Measurements from ENCODE around the gene MAGI1.

MAGI1 gene

DNA sequence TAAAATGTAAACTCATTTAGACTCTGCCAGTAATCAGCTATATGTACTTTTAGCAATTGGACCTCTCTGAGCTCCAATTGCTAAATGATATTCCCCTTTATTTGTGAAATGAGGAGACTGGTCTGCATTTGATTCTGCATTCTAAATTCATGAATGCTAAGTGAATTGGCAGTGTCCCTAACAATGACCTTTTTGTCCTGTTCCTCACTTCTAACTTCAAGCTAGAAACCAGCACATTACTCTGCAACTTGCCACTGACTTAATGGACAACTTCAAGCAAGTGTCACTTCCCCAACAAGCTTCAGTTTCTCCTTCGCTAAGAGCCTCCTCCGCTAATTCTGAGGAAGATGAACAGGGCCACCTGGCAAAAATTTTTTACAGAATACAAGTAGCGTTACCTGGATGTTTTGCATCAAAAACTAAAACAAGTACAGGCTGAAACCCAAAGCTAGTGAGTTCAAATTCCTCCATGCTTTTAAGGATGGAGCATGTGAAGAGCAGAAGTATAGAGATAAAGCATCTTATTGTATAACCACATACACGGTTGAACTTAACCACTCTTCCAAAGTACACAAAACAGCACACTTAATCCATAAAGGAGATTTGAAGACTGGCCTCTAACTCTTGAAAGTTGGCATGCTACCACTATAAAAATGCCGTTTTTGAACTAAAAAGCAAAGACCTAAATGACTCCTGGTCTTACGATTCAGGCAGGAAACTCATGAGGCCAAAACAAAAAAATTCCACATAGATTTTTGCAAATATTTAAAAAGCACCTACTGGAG, 207.6 kb downstream of the MAGI1 start:
- DNase-seq = peak in 1 of 2 donors; percentile 63

DNA sequence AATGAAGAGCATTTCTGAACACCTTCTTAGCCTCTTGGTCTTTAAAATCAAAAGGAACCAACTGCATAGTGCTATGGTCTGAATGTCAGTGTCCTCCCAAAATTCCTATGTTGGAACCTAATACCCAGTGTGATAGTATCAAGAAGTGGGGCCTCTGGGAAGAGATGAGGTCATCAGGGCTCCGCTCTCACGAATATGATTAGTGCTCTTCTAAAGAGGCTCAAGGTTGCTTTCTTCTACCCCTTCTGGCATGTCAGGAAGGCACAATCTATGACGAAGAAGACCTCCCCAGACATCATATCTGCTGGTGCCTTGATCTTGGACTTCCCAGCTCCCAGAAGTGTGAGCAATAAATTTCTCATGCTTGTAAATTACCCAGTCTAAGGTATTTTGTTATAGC, 209.5 kb downstream of the MAGI1 start:
- DNase-seq = no peak

DNA sequence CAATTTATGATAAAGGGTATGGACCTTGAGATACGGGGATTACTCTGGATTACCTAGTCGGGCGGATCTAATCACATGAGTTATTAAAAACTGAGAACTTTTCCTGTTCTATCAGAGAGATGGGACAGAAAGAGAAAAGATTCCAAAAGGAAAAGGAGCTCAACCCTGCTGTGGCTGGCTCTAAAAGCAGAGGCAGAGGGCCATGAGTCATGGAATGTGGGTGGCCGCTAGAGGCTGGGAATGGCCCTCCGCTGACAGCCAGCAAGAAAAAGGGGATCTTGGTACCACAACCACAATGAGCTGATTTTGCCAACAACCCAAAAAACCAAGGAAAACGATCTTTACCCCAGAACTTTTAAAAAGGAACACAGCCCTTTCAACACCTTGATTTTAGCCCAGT, 210.0 kb downstream of the MAGI1 start:
- no peak for DNase-seq

DNA sequence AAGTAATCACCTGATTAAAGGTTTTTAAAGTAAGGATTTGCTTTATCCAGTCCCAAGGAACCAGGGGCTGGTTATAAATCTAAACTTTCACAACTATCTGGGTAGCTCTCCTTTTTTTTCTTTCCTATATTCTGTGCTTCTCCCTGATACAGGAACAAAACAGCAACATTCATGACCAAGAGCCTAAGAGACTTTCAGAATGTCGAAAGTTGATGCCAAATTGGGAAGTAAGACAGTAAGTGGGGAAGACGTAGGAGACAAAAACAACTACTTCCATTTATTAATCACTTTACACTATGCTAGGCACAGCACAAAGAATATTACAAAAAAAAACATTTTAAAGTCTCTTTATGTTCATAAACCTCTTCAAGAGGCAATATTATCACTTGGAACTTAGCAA, 211.6 kb downstream of the MAGI1 start:
- no peak for DNase-seq

DNA sequence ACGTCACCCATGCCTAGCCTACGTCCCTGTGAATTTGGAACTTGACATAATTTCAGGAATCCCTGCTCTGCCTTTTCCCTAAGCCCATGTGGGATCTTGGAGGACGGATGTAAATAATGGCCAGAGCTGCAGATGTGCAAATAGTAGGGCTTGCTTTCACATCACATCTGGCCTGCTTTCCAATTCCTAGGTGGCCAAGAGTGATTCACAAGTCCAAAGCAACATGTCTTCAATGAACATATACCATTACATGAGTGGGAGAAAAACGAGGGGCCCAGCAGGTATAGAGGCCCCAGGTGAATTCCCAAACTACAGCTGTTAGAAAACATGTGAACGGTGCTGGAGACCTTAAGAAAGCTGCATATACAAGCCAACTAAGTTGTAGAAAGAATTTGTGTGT, 214.6 kb downstream of the MAGI1 start:
- DNase-seq = no peak

DNA sequence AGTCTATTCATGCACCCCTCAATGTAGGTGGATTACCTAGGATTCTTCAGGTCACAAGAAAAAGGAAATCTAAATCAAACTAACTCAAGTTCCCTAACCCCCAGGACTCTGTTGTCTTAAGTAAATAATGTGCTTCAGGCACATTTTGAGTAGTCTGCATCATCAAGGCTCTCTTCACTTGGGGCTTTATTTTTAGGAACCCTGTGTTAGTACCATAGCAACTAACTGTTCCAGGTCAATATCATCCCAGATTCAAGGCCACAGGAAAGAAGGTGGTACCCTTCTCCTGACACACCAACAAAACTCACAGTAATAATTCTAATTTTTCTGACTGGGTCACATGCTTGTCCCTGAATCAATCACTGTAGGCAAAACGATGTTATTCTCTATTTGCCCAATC, 218.1 kb downstream of the MAGI1 start:
- DNase-seq = no peak

DNA sequence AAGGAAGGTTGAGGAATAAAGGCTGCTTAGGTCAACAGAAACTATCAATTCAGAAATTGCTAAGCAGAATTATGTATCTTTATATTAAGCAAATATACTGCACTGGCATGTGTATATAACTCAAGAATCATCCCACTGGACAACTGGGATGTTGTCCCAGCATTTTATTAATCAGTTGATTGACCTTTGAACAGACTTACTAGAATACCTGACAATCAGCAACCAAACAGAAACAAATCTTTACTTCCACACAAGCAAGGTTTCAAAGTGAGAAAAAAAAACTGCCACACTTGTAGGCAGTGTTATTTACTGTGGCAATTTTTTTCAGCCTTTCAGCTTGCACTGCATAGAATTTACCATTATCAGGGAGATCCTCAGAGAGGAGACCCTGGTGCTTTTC, 218.8 kb downstream of the MAGI1 start:
- DNase-seq = no peak

DNA sequence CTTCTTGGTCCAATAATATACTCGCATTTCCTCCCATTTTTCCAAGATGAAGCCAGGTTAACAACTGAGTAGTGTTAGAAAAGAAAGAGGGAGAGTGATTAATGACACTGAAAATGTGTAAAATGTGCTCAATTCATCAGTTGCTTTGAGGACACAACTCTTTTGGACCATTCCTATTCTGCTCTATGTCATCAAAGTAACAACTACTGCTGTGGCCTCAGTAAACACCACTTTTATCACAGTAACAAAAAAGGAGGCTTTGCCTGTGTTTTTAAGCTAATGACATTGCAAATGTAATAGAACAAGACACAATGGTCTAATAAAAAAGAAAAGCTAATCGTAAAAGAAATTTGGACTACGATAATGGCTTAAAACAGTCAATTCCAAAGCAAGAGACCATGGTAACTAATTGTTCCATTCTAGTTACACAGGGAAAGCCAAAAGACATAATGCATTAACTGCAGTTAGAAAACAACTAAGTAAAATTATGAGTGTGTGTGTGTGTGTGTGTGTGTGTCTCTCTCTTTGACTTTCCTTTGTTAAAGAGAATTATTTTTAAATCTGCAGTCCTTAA, 221.1 kb downstream of the MAGI1 start:
- no peak for DNase-seq

DNA sequence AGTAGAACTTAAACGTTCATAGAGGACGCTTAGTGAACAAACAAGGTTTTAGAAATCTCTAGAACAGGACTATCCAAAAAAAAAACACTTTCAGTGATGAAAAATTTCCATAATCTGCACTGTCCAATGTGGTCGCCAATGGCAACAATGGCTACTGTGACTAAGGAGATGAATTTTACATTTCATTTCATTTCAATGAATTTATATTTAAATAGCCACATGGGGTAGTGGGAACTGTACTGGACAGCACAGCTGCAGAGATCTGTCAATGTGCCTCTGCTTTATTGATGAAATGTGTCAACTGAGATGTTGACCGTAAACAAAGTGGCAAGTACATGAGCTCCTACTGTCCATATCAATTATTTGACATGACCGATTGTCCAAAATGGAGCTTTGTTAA, 222.5 kb downstream of the MAGI1 start:
- no peak for DNase-seq

DNA sequence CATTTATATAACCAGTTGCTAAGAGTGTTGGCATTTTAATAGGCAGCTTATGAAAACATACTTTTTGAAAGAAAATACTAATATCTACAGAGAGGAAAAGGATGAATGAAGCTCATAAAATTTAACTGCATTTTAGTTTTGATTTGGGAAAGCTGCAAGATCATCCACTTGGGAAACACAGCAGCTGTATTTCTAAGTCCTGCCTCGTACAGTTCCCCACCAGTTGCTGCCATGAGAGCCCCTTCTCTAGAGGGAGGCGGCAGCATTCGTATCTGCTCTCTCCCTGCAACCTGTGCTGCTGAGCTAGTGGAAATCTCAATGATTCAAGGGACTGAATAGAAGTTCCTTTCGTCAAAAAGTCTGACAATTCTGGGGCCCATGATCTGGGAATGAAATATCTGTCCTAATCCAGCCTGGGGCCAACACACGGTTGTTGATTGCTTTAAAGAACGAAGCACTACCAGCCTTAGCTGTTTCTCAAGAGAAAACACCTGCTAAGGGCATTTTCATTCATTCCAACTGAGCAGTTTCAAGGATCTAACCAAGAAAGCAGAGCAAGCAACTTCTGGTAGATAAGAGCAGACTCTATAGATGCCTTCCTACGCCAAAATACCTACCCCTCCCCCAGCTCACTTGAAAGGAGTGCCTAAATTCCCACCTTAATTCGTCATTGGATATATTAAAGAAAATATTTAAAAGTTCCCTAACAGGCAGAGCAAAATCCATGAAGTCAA, 223.7 kb downstream of the MAGI1 start:
- no peak for DNase-seq

DNA sequence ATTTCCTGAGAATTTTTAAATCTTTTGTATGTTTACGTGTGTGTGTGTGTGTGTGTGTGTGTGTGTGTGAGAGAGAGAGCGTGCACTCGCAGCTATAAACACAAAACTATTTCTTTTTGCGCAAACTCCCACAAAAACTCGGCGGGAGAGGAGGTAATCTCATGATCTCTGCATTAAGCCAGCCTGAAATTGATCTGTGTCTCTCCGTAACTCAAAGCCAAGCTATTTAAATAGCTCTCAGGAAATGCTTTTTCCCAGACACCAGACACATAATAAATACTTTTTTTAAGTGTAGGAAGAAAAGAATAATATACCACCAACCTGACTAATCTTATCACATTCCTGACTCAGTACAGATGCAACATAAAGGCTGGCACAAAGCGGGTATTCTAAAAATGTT, 226.8 kb downstream of the MAGI1 start:
- DNase-seq = no peak

DNA sequence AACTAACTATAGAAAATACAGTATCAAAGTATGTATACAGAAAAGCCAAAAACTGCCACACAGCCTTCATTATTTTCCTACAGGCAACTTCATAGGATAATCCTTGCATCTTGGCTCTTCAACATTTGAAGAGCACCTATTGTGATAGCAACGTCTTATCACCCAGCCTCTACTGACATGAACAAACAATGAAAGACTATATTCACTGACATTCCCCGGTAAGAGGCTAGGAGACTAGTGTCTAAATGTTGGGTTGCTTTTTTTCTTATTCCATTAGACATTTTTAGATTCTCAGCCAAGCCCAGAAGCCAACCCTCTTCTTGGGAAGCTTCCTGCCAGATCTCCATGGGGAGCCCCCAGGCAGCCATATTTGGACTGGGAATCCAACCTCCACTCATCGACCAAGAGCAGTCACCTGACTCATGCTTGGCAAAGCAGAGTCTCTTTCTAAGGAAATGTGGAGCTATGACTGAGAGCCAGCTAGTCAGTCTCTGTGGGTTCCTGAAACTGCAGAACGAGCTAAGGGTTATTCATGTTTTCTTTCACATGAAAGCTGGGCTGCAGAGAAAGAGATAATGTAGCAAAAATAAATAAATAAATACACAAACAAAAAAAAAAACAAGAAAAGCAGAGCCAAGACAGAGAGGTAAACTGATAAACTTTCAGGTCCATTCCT, 227.5 kb downstream of the MAGI1 start:
- DNase-seq = peak; percentile 8 to 19

DNA sequence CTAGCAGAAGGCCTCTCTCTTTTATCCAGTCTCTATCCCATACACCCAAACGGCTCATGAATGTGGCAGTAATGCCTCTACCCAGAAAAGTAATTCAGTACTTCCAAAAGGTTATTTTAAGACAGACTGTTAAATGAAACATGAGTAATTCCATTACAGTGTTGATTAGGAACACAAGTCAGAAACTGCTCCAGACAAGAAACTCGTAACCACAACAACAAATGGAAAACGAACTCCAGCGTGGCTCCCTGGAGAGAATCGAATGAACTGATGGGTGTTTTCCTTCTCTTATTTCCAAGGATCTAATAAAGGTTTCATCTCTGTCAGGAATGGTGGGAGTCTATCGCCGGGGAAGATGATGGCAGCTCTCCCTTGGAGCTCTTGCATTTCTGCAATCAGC, 228.4 kb downstream of the MAGI1 start:
- DNase-seq = no peak

DNA sequence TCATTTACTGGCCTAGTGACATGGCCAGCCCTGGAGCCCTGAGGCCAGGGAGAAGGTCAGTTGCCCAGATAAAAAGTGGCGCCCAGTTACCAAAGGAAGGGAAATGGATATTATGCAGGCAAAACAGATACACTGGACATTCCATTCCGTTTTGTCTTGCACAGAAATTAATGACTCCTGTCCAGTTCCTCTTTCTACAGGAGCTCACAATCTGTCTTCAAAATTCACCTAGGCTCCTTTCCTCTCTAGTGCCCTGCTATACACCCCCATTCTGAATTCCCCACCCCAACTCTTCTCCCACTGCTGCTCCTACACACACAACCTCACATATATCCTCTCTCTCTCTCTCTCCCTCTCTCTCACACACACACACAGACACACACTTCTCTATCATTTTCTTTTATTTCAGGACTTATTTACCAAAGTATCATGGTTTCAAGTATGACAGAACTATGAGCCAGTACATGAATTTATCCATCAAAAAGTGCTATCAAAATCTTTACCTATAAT, 229.0 kb downstream of the MAGI1 start:
- DNase-seq = no peak

DNA sequence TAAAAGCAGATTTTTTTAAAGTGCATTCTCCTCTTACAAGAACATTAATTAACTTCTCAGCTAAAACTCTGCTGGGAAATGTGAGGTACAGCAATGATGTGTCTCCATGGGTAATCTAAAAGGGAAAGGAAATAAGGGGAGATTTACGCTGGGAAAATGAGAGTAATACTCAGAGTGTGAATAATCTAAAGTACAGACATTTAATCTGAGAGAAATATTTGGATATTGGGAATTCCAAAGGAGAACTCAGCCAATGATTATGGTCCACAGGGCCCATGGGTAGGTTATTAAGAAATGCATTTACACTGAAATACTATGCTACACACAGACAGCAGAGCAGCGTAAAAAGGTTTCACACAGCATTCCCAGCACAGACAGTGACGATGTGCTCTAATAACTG, 229.9 kb downstream of the MAGI1 start:
- DNase-seq = no peak

DNA sequence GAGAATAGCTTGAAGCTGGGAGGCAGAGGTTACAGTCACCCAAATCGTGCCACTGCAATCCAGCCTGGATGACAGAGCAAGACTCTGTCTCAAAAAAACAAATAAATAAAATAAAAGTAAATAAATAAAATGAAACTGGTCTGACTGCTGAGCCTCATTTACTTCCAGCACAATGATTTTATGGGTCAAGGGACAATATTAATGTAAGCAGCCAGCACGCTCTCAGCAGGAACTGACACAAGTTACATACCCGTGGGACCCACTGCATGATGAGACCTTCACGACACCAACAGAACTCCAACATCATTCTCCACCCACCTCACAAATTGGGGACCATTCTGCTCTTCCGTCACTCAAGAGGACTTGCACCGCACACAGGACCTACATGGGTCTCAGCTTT, 230.3 kb downstream of the MAGI1 start:
- DNase-seq = no peak

DNA sequence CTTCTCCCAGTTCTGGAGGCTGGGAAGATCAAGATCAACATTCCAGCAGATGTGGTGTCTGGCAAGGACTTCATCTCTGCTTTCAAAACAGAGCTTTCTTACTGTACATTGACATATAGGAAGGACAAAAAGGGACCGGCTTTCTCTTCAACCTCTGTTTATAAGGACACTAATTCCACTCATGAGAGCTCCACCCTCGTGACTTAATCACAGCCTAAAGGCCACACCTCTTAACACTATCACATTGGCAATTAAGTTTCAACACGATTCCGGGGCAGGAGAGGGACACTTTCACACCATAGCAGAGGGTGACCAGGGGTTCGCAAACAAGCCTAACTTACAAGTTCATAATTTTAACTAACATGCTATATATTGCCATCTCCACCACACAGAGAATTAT, 231.5 kb downstream of the MAGI1 start:
- no peak for DNase-seq

DNA sequence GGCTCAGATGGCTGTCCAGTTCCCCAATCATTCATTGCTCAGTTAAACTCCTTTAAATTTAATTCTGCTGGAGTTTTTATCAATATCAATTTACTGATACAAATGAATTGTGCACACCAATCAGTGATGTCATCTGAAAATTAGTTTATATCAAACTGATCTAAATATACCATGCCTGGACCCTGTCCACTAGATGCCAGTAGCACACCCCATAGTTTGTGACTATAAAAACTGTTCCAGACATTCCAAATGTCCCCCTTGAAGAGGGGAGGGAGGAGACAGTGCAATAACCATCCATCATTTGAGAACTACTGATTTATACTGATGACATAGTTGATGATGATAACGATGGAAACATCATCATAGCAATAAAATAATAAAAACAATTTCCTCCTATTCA, 232.1 kb downstream of the MAGI1 start:
- DNase-seq = no peak

DNA sequence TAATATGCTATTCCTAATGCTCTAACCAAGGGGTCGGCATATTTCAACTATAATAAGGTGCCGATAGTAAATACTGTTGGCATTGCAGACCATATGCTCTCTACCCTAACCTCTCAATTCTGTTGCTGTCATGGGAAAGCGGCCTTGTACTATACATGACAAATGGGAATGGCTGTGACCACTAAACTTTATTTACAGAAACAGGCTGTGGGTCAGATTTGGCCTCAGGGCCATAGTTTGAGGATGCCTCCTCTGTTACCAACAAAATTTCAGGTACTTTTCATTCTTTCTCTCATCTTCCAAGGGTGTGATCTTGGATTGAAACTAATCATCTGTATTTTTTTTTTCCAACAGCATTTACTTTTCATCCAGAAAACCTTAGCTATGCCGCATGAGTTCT, 242.0 kb downstream of the MAGI1 start:
- no peak for DNase-seq

DNA sequence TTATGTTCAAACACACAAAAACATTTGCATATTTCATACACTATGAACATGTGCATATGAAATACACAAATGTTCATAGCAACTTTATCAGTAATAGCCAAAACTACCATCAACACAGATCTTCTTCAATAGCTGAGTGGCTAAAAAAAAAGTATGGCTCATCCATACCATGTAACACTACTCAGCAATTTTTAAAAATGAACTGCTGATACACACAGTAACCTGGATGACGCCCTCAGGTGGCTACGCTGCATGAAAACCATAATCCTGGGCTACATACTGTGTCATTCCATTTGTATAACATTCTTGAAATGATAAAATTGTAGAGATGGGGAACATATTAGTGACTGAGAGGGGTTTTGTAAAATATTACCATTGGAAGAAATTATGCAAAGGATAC, 243.6 kb downstream of the MAGI1 start:
- DNase-seq = no peak

DNA sequence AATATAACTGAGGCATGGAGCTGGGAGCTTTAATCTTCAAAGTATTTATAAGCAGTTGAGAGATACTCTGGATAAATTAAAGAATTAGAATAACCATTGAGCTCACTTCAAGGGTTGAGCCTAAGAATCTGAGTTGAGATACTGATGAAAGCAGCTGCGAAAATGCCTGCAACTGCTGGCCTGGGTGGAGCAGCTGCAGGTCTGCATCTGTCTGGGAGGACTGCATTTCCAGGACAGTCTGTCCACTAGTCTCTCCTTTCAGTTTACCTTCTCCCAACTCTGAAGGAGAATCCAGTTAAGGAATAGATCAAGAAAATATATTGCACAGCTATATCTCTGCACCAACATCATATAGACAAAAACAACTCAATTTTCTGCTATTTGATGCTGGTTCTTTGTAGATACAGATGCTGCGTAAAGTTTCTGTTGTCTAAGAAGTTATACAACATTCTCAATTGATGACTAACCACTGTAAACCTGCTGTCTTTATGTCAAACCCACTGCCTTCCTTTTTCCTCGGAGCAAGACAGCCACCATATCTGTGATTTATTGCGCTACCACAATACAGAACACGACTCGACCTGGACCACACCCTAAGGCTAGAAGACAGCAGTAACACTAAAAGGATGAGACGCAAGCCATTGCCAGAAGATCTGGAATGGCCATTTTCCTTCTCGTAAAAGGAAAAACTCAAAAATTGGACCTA, 245.1 kb downstream of the MAGI1 start:
- DNase-seq = no peak

DNA sequence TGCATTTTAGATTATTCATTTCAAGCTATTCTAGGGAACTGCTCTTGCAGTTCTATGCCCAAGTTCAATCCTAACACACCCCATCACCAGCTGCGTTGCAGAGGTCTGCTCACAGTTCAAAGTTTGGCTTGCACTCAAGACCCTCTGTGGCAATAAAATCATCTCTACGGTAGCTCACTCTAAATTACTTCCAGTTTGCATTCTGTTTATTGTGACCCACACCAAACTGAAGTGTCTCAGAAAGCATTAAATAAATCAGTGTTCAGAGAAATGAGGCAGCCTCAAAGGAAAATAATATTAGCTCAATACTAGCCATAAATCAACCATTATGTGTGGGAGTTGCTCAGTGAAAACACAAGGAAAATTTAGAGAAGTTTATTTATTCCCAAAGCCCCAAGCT, 250.3 kb downstream of the MAGI1 start:
- DNase-seq = no peak

DNA sequence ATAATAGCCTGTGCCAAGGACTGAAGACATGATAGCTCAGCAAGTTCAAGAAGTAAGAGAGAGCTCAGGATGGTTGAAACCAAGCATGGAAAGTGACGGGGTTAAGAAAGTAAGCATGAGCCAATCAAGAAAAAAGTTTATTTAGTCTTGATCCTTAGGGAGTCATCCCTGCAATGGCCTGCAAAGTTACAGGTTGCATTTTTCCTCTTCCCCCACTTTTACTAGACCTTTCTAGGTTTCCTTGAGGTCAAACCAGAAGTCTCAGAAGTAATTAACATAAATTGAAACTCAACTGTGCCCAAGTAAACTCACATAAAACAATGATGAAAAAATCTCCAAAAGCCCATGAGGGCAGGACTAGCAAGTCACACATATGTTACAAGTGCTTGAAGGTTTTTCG, 250.9 kb downstream of the MAGI1 start:
- DNase-seq = no peak

Data from hippocampal formation (tissue), 2 donors.